ENCODE measurements around the gene SLC5A5. TPM values are rescaled to one million over a fixed set of nuclear protein-coding genes. Genes with fewer than 3 reads are reported as not detected.

Gene SLC5A5
- polyA plus RNA-seq, 1 of the 3 experiments (the other 2 are of a cell fraction): 0.02 TPM

DNA sequence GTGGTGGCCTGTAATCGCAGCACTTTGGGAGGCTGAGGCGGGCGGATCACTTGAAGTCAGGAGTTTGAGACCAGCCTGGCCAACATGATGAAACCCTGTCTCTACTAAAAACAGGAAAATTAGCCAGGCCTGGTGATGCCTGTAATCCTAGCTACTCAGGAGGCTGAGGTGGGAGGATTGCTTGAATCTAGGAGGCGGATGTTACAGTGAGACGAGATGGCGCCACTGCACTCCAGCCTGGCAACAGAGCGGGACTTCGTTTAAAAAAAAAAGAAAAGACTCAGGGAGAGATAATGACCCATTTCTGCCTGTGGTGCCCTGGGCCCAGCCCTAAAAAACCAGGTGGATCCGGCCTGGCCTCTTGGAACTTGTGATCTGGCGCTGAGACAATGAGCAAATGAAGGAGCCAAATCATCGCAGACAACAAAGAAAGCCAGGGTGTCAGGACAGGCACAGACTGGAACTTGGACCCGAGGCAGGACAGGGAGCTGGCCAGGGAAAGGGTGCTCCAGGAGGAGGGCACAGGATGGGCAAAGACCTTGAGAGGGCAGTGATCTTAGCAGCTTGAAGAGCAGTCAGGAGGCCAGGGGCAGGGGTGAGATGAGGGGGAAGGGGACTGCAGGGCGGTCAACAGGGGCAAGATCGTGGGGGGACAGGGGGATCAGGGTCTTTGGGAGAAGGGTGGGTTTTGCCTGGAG, 23.0 kb upstream of the SLC5A5 start:
- no peaks in the 10 kb centered on the region for H3K27me3 ChIP-seq (ENCODE audit: insufficient read depth)
- no peak overlapping the region for H3K4me3 ChIP-seq (ENCODE audit: low read depth in 2 of 2, low read length in 1 of 2)
- CTCF ChIA-PET: interaction anchor here (0.9 to 1.8 kb wide), 3 partner anchors 11 to 107 kb away, joined by 3 to 9 read pairs (median 5); partner anchors contain the start of gene RPL18A
- no peaks in the 10 kb centered on the region for H3K36me3 ChIP-seq (replicated peaks in 1 of 2; ENCODE audit: control insufficient read depth in 1 of 2, insufficient read depth in 2 of 2, low read length in 1 of 2)
- no peak overlapping the region for H3K9ac ChIP-seq
- no peak overlapping the region for H2AFZ ChIP-seq (ENCODE audit: low read depth)
- DNase-seq: peak; percentile 9
- no peaks in the 10 kb centered on the region for H3K9me3 ChIP-seq
- POLR2A ChIA-PET: interaction anchor here (1.1 to 1.6 kb wide), 3 partner anchors 11 to 18 kb away, joined by 3 to 7 read pairs (median 3); partner anchors contain the start of gene RPL18A
- WGBS (ENCODE audit: low lambda C conversion rate): 93% methylated on average over 14 of the region's 14 CpGs
- no peak overlapping the region for H3K4me2 ChIP-seq
- no peaks in the 10 kb centered on the region; a peak in 1 of 4 replicates for H3K4me1 ChIP-seq (ENCODE audit: control insufficient read depth in 1 of 2, insufficient read depth in 2 of 2, low read depth in 1 of 2, low read length in 1 of 2)
- H3K9me2 ChIP-seq: no peaks in the 10 kb centered on the region
- H4K20me1 ChIP-seq (ENCODE audit: insufficient read depth): no peaks in the 10 kb centered on the region
- TF ChIP-seq CTCF (IDR thresholded peaks at IDR 0.05): no peak
- no peak for TF ChIP-seq FOSL2 (IDR thresholded peaks at IDR 0.05; ENCODE audit: borderline replicate concordance, low read depth)
- no peak for TF ChIP-seq TEAD4 (IDR thresholded peaks at IDR 0.05; ENCODE audit: borderline replicate concordance, insufficient read depth)
- no peak for TF ChIP-seq YY1 (IDR thresholded peaks at IDR 0.05; ENCODE audit: low read depth)
- TF ChIP-seq NFIC (IDR thresholded peaks at IDR 0.05; ENCODE audit: borderline replicate concordance): no peak
- H3K79me2 ChIP-seq (ENCODE audit: insufficient read depth): no peaks in the 10 kb centered on the region
- H3F3A ChIP-seq (replicated peaks; ENCODE audit: insufficient read depth): no peaks in the 10 kb centered on the region
- H3K27ac ChIP-seq (ENCODE audit: low read depth in 2 of 2, low read length in 1 of 2): no peak overlapping the region

GRCh38 chr19:17854061-17854460, 17.7 kb upstream of the SLC5A5 start:
- Histone ChIP-seq H3K4me1 (ENCODE audit: control insufficient read depth in 1 of 2, insufficient read depth in 2 of 2, low read depth in 1 of 2, low read length in 1 of 2) (no peaks in the 10 kb centered on the region; a peak in 1 of 4 replicates), H3K27ac (ENCODE audit: low read depth in 2 of 2, low read length in 1 of 2) (no peak overlapping the region), H2AFZ (ENCODE audit: low read depth) (no peak overlapping the region), H3K9me2 (no peaks in the 10 kb centered on the region), H3K36me3 (replicated peaks in 1 of 2; ENCODE audit: control insufficient read depth in 1 of 2, insufficient read depth in 2 of 2, low read length in 1 of 2) (no peaks in the 10 kb centered on the region), H4K20me1 (ENCODE audit: insufficient read depth) (no peaks in the 10 kb centered on the region), H3K4me2 (no peak overlapping the region), H3K9me3 (no peaks in the 10 kb centered on the region), H3F3A (replicated peaks; ENCODE audit: insufficient read depth) (no peaks in the 10 kb centered on the region), H3K9ac (no peak overlapping the region), H3K27me3 (ENCODE audit: insufficient read depth) (no peaks in the 10 kb centered on the region), H3K79me2 (ENCODE audit: insufficient read depth) (no peaks in the 10 kb centered on the region), H3K4me3 (ENCODE audit: low read depth in 2 of 2, low read length in 1 of 2) (no peak overlapping the region)
- no peak for TF ChIP-seq POLR2AphosphoS5 (IDR thresholded peaks at IDR 0.05; ENCODE audit: low read depth, low read length)
- no peak for TF ChIP-seq RCOR1 (IDR thresholded peaks at IDR 0.05; ENCODE audit: low read length)
- no peak for TF ChIP-seq YY1 (IDR thresholded peaks at IDR 0.05; ENCODE audit: low read depth)
- TF ChIP-seq FOXJ3 (CRISPR knock-in tag; IDR thresholded peaks at IDR 0.05): no peak
- ChIA-PET POLR2A (no interaction called here), CTCF (interaction anchor here (0.8 to 5.8 kb wide), 13 partner anchors 11 to 508 kb away, joined by 3 to 46 read pairs (median 7); partner anchors contain the start of gene B3GNT3)
- DNase-seq: no peak
- WGBS (ENCODE audit: low lambda C conversion rate): 89% methylated on average over 5 of the region's 6 CpGs
